HepG2 (cell line): Measurements from ENCODE around the gene GUCA1A. TPM values are rescaled to one million over a fixed set of nuclear protein-coding genes. Genes with fewer than 3 reads are reported as not detected.
A peak's percentile ranks its signal among the peaks of the same experiment; 100 is the strongest.
"Not testable (repeated sequence)": the region's sequence is repeated elsewhere in the genome, so short reads cannot be mapped to it uniquely, and the experiment has no call there.

Source experiments
- ATAC-seq: fragments of 200-7000 bp; cut with Tn5 transposase; 3 replicates; pipeline ENCODE4 v1.9.1; 2020; ENCODE audit warnings: mild to moderate bottlenecking, moderate library complexity
- BruUV-seq: library from RNA; stranded (reverse); fragments of 400-500 nt; replicated peaks from 2 replicates; lab custom pipeline; 2021; lab: Mats Ljungman, UMichigan
- CTCF ChIA-PET: fragments of 300-600 bp; formaldehyde crosslinking; extraction: SDS; loops from one replicate; lab custom pipeline; 2021; ENCODE audit warnings: low total read pairs, inconsistent platforms, low intra/inter-chr PET ratio; lab: Yijun Ruan, JAX
- POLR2A ChIA-PET: fragments of 350-600 bp; sonication (Branson Sonifier 250); formaldehyde crosslinking; loops from one replicate; lab custom pipeline; 2020; ENCODE audit warnings: antibody characterized with exemption, inconsistent platforms; lab: Yijun Ruan, JAX
- DNase-seq: peaks from one replicate; pipeline ENCODE4 v3.0.0-alpha.2; 2015; ENCODE audit warnings: low spot score
- FAIRE-seq: peaks from 3 replicates; lab custom pipeline; 2011; peaks lifted over from hg19 to GRCh38; lab: Jason Lieb, UNC
- H2AFZ ChIP-seq: one replicate; pipeline ENCODE4 v1.6.1; 2011; ENCODE audit warnings: low read length, inconsistent platforms
- H3K27ac ChIP-seq: fragments of 300-600 bp; 3 replicates; pipeline ENCODE4 v1.8.0; 2011; ENCODE audit warnings: mixed run types, mild to moderate bottlenecking, mixed read lengths, low read length, inconsistent platforms; ENCODE audit not compliant: insufficient read depth; ENCODE audit errors: extremely low read length
- H3K27me3 ChIP-seq, 2 experiments: fragments of 200-600 bp in 1 of 2; 2 replicates in 1 of 2; 3 replicates in 1 of 2; pipeline versions ENCODE4 v1.6.0 to v1.8.0; 2011; ENCODE audit warnings: low read length in 2 of 2, mild to moderate bottlenecking in 2 of 2, moderate library complexity in 2 of 2, inconsistent platforms in 1 of 2; ENCODE audit not compliant: insufficient read depth in 2 of 2, control insufficient read depth in 1 of 2
- H3K36me3 ChIP-seq, 2 experiments: fragments of 200-600 bp in 1 of 2; replicated peaks in 1 of 2; 2 replicates in 1 of 2; 3 replicates in 1 of 2; pipeline versions ENCODE4 v1.5.1 to v1.8.0; 2011; ENCODE audit warnings: low read length in 2 of 2, inconsistent platforms in 1 of 2; ENCODE audit not compliant: insufficient read depth in 2 of 2, control insufficient read depth in 1 of 2
- H3K4me1 ChIP-seq: 2 replicates; pipeline ENCODE4 v1.5.1; 2012; ENCODE audit warnings: low read length, inconsistent platforms; ENCODE audit not compliant: insufficient read depth
- H3K4me2 ChIP-seq: 2 replicates; pipeline ENCODE4 v1.6.0; 2011; ENCODE audit warnings: low read depth, low read length, inconsistent platforms
- H3K4me3 ChIP-seq, 3 experiments: fragments of 200-600 bp in 1 of 3; sonication (generic), shearing (Covaris generic) in 1 of 3; replicated peaks in 1 of 3; 2 replicates each; pipeline ENCODE4 v1.5.1; 2011 to 2016; ENCODE audit warnings: low read length in 3 of 3, inconsistent platforms in 2 of 3, low read depth in 2 of 3, mild to moderate bottlenecking in 2 of 3, control low read depth in 1 of 3, mixed read lengths in 1 of 3; ENCODE audit not compliant: insufficient read depth in 1 of 3
- H3K79me2 ChIP-seq: one replicate; pipeline ENCODE4 v1.6.1; 2011; ENCODE audit warnings: low read length, inconsistent platforms; ENCODE audit not compliant: insufficient read depth
- H3K9ac ChIP-seq: 2 replicates; pipeline ENCODE4 v1.6.0; 2011; ENCODE audit warnings: mild to moderate bottlenecking, low read depth, low read length, inconsistent platforms; ENCODE audit not compliant: insufficient read depth
- H3K9me3 ChIP-seq: 2 replicates; pipeline ENCODE4 v1.5.1; 2012; ENCODE audit warnings: mild to moderate bottlenecking, low read length
- H4K20me1 ChIP-seq: 2 replicates; pipeline ENCODE4 v1.6.0; 2011; ENCODE audit warnings: inconsistent platforms, mild to moderate bottlenecking, low read length, moderate library complexity; ENCODE audit not compliant: insufficient read depth
- TFDP2 ChIP-seq: sonication (generic); formaldehyde crosslinking; IDR thresholded peaks from 2 replicates; pipeline ENCODE4 v1.4.0; 2020; ENCODE audit warnings: missing genetic modification reagents
- ZMYM3 ChIP-seq: sonication (generic); formaldehyde crosslinking; IDR thresholded peaks from 2 replicates; pipeline ENCODE4 v1.5.1; 2020; ENCODE audit warnings: mild to moderate bottlenecking, missing genetic modification reagents
- ZNF629 ChIP-seq: sonication (generic); formaldehyde crosslinking; conservative IDR thresholded peaks from 2 replicates; pipeline ENCODE4 v1.5.0; 2020; ENCODE audit warnings: missing genetic modification reagents
- ZNF839 ChIP-seq: sonication (generic); formaldehyde crosslinking; IDR thresholded peaks from 2 replicates; pipeline ENCODE4 v1.4.0; 2020; ENCODE audit warnings: missing genetic modification reagents, mild to moderate bottlenecking, borderline replicate concordance
- WGBS: methylation state at CpG from one replicate; pipeline ENCODE4 v1.1.6; 2017; ENCODE audit warnings: low lambda C conversion rate; 5-methylcytosine and 5-hydroxymethylcytosine counted together
- in situ Hi-C: cut with HindIII; loops from 2 replicates; pipeline ENCODE4 v1.10.0; 2017; ENCODE audit warnings: low pct_unique_long_range_greater_than_20kb; ENCODE audit not compliant: extremely low pct_ligation_motif_present
- intact Hi-C: fragments of 100-400 bp; cut with micrococcal nuclease; formaldehyde crosslinking; loops from one replicate; pipeline ENCODE4 v1.10.0; 2022; ENCODE audit not compliant: unreplicated experiment
- polyA plus RNA-seq, 8 experiments: library from polyadenylated mRNA; depleted of rRNA in 3 of 8; stranded (reverse) in 7 of 8; unstranded in 1 of 8; fragments of >200 nt; fragmentation: Illumina TruSeq in 4 of 8; extraction: Trizol in 4 of 8; gene quantifications; 2 replicates each; pipeline versions ENCODE4 v1.2.1 to v1.2.3, GENCODE V29; 2011 to 2016; ENCODE audit warnings: low read depth in 4 of 8, missing spikeins in 1 of 8, mixed read lengths in 1 of 8; ENCODE audit not compliant: insufficient read depth in 1 of 8
- total RNA-seq, 5 experiments: library from RNA; depleted of rRNA; stranded (reverse); fragments of >200 nt; fragmentation: Illumina TruSeq; extraction: Trizol; gene quantifications; 2 replicates each; pipeline ENCODE4 v1.2.3, GENCODE V29; 2016; ENCODE audit warnings: low read depth in 1 of 5
- TF ChIP-seq, protein P1 (sequence below): sonication (generic); formaldehyde crosslinking; IDR thresholded peaks from 2 replicates; pipeline ENCODE4 v1.4.0; 2020; ENCODE audit warnings: mild to moderate bottlenecking, missing genetic modification reagents

GUCA1A gene
- total and polyA plus RNA-seq, 2 of the 13 experiments (the other 11 are each of a cell fraction or from before 2014, with no cell fraction given): not detected

- intact Hi-C loops, H3K9ac ChIP-seq, H3K9me3 ChIP-seq, H3K27me3 ChIP-seq, H3K4me3 ChIP-seq, H3K36me3 ChIP-seq, H4K20me1 ChIP-seq, H3K27ac ChIP-seq, CTCF ChIA-PET, BruUV-seq, H3K79me2 ChIP-seq, H3K4me2 ChIP-seq, DNase-seq, H2AFZ ChIP-seq, ATAC-seq, FAIRE-seq: not testable (repeated sequence)
- in situ Hi-C loops: loop anchor here (25.0 kb wide), 1 partner anchor 415 kb away; the partner anchor contains the start of genes FRS3, PRICKLE4 and TOMM6
- 96% methylated on average over 13 of the region's 13 CpGs for WGBS
- POLR2A ChIA-PET: interaction anchor here (0.7 kb wide), 1 partner anchor 379 kb away, joined by 3 read pairs; no protein-coding TSS in a partner anchor
- H3K4me1 ChIP-seq: peaks cover 86% of the 10 kb centered on the region
Measured at GRCh38 chr6:42202131-42202915, 29.2 kb downstream of the GUCA1A start.

DNA sequence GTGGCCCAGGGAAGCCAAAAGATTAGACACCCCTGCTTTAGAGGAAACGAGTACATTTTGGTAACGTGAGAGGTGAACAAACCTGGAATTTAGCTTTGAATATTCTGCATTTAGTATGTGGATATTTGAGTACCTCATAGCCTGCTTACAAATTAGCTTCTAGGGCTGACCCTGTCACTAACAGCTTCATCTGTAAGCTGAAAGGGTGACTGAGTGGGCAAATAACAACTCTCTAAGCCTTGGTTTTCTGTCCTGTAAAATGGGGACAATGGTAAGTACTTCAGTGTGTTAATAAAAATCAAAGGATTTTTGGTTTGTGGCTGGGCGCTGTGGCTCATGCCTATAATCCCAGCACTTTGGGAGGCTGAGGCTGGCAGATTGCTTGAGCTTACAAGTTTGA, 30.0 kb downstream of the GUCA1A start:
- H3K27ac ChIP-seq: peak overlapping the region; percentile 33
- BruUV-seq: no TSS peak
- no peak for FAIRE-seq

More for the DNA sequence above, 30.0 kb downstream of the GUCA1A start:
- ChIA-PET POLR2A (interaction anchor here (0.7 to 2.2 kb wide), 4 partner anchors 14 to 380 kb away, joined by 3 to 5 read pairs (median 4); partner anchors contain the start of gene TAF8), CTCF (no interaction called here)
- no peaks in the 10 kb centered on the region for H3K27me3 ChIP-seq
- H4K20me1 ChIP-seq: no peaks in the 10 kb centered on the region
- H3K9ac ChIP-seq: no peak overlapping the region
- TF ChIP-seq ZNF839 (no peak), TFDP2 (CRISPR knock-in tag) (no peak), ZMYM3 (peak; percentile 58; the same call in 1 of the 2 replicates), ZNF629 (peak; percentile 92)
- TF ChIP-seq, protein P1, sequence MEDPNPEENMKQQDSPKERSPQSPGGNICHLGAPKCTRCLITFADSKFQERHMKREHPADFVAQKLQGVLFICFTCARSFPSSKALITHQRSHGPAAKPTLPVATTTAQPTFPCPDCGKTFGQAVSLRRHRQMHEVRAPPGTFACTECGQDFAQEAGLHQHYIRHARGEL (CRISPR knock-in tag): no peak
- no peak for ATAC-seq
- 96% methylated on average over 3 of the region's 3 CpGs for WGBS
- no peaks in the 10 kb centered on the region; a peak in 3 of 5 replicates for H3K36me3 ChIP-seq
- no peaks in the 10 kb centered on the region for H3K9me3 ChIP-seq
- no peak overlapping the region for H2AFZ ChIP-seq
- H3K4me3 ChIP-seq: no peak overlapping the region
- in situ Hi-C loops (loop anchor here (25.0 kb wide), 1 partner anchor 416 kb away; the partner anchor contains the start of genes FRS3, PRICKLE4 and TOMM6), intact Hi-C loops (no loop called here)
- H3K79me2 ChIP-seq: no peaks in the 10 kb centered on the region
- H3K4me2 ChIP-seq: no peak overlapping the region
- no peak for DNase-seq
- peaks cover 77% of the 10 kb centered on the region for H3K4me1 ChIP-seq
